ENCODE results near the gene OSBPL6. TPM values are rescaled to one million over a fixed set of nuclear protein-coding genes. Genes with fewer than 3 reads are reported as not detected.

Gene OSBPL6
- total and polyA plus RNA-seq, 10 of the 15 experiments (the other 5 are each of a cell fraction or from before 2014, with no cell fraction given) = 0.01 to 0.08 (median 0.03) TPM; not detected in 5

- CTCF ChIA-PET = interaction anchor here (0.7 kb wide), 1 partner anchor 287 kb away, joined by 3 read pairs; no protein-coding TSS in a partner anchor
- H3K4me1 ChIP-seq (ENCODE audit: control insufficient read depth, insufficient read depth, low read length) = no peaks in the 10 kb centered on the region
- in situ Hi-C loops (cut with MboI) = no loop called here
- no peak for TF ChIP-seq SIX5 (IDR thresholded peaks at IDR 0.05; ENCODE audit: low read depth, low read length, severe bottlenecking)
- TF ChIP-seq RAD21 (IDR thresholded peaks at IDR 0.05; ENCODE audit: insufficient read depth, low read depth, low read length) = no peak
- no peak for TF ChIP-seq IRF4 (IDR thresholded peaks at IDR 0.05; ENCODE audit: low read depth, low read length)
- TF ChIP-seq CEBPB (IDR thresholded peaks at IDR 0.05; ENCODE audit: borderline replicate concordance in 1 of 2, low read depth in 2 of 2, low read length in 2 of 2) = no peak
- TF ChIP-seq HCFC1 (IDR thresholded peaks at IDR 0.05; ENCODE audit: low read length) = no peak
- TF ChIP-seq CHD4 (IDR thresholded peaks at IDR 0.05) = no peak
- TF ChIP-seq RELB (IDR thresholded peaks at IDR 0.05; ENCODE audit: low read depth) = no peak
- no peak for TF ChIP-seq MEF2B (IDR thresholded peaks at IDR 0.05; ENCODE audit: partially characterized antibody, poor library complexity, severe bottlenecking)
- TF ChIP-seq KAT2A (conservative IDR thresholded peaks at IDR 0.05; ENCODE audit: control insufficient read depth, low read depth, low read length) = no peak
- TF ChIP-seq ATF2 (IDR thresholded peaks at IDR 0.05; ENCODE audit: low read length) = no peak
- no peak for TF ChIP-seq RAD51 (IDR thresholded peaks at IDR 0.05)
- TF ChIP-seq ZNF24 (IDR thresholded peaks at IDR 0.05) = no peak
- TF ChIP-seq NRF1 (conservative IDR thresholded peaks at IDR 0.05; ENCODE audit: low read depth, low read length) = no peak
- TF ChIP-seq RFX5 (IDR thresholded peaks at IDR 0.05; ENCODE audit: low read depth, low read length) = no peak
- TF ChIP-seq IRF3 (IDR thresholded peaks at IDR 0.05) = no peak
- TF ChIP-seq ZSCAN29 (IDR thresholded peaks at IDR 0.05) = no peak
- no peak for TF ChIP-seq CUX1 (IDR thresholded peaks at IDR 0.05; ENCODE audit: insufficient replicate concordance, low read depth, low read length)
Observed at GRCh38 chr2:178270338-178270737, 76.0 kb downstream of the OSBPL6 start.

More at GRCh38 chr2:178270338-178270737, 76.0 kb downstream of the OSBPL6 start:
- Histone ChIP-seq H3K27me3 (replicated peaks in 1 of 2; ENCODE audit: control insufficient read depth in 2 of 2, insufficient read depth in 2 of 2, low read length in 1 of 2) (no peaks in the 10 kb centered on the region), H3K4me3 (no peak overlapping the region), H3K9ac (ENCODE audit: control insufficient read depth, insufficient read depth, low read length) (no peak overlapping the region), H2AFZ (ENCODE audit: control insufficient read depth, low read depth, low read length) (no peak overlapping the region), H3K4me2 (ENCODE audit: control insufficient read depth, insufficient read depth) (no peak overlapping the region), H3K79me2 (ENCODE audit: control insufficient read depth, insufficient read depth, low read length) (no peaks in the 10 kb centered on the region), H3K9me3 (replicated peaks; ENCODE audit: control insufficient read depth, insufficient read depth, low read length) (no peaks in the 10 kb centered on the region), H3K27ac (ENCODE audit: control insufficient read depth, insufficient read depth) (no peak overlapping the region), H3K36me3 (ENCODE audit: control insufficient read depth in 2 of 2, insufficient read depth in 2 of 2, low read length in 1 of 2) (no peaks in the 10 kb centered on the region), H4K20me1 (ENCODE audit: control insufficient read depth, insufficient read depth) (no peaks in the 10 kb centered on the region)
- no peak for ATAC-seq
- ChIA-PET POLR2A (no interaction called here), RAD21 (ENCODE audit: unreplicated experiment) (no interaction called here), SMC1A (ENCODE audit: uncharacterized antibody, unreplicated experiment) (no interaction called here)
- DNase-seq (ENCODE audit: low read depth, low spot score) = no peak
- 70% methylated on average over 5 of the region's 5 CpGs for WGBS (ENCODE audit: insufficient coverage, insufficient replicate concordance, low lambda C conversion rate, missing lambda C conversion rate)
- no TSS peak for BruUV-seq (replicated peaks)
- no peak for FAIRE-seq
- intact Hi-C loops (cut with micrococcal nuclease; ENCODE audit: unreplicated experiment) = no loop called here
